Non-pigmented ciliary epithelial cell (primary cell): ENCODE results near the gene MAP2K5.
"Not testable (repeated sequence)": the region's sequence is repeated elsewhere in the genome, so short reads cannot be mapped to it uniquely, and the experiment has no call there.

Experiments
- DNase-seq: peaks from one replicate; pipeline ENCODE4 v3.0.0-alpha.2; 2010; ENCODE audit warnings: low read depth

The MAP2K5 gene

GRCh38 chr15:67601073-67601472, 58.6 kb downstream of the MAP2K5 start:
- no peak for DNase-seq

GRCh38 chr15:67603063-67603462, 60.6 kb downstream of the MAP2K5 start:
- DNase-seq: no peak

- DNase-seq: no peak
Measured at GRCh38 chr15:67605871-67606270, 63.4 kb downstream of the MAP2K5 start.

GRCh38 chr15:67606742-67607141, 64.2 kb downstream of the MAP2K5 start:
- no peak for DNase-seq

GRCh38 chr15:67607329-67607728, 64.8 kb downstream of the MAP2K5 start:
- no peak for DNase-seq

- no peak for DNase-seq
Measured at GRCh38 chr15:67607959-67608637, 65.6 kb downstream of the MAP2K5 start.

GRCh38 chr15:67608638-67608959, 66.1 kb downstream of the MAP2K5 start:
- DNase-seq: no peak

- no peak for DNase-seq
Measured at GRCh38 chr15:67611370-67612369, 69.2 kb downstream of the MAP2K5 start.

GRCh38 chr15:67613211-67613610, 70.7 kb downstream of the MAP2K5 start:
- DNase-seq: no peak

GRCh38 chr15:67613708-67614107, 71.2 kb downstream of the MAP2K5 start:
- no peak for DNase-seq

- not testable (repeated sequence) for DNase-seq
Measured at GRCh38 chr15:67615131-67615534, 72.6 kb downstream of the MAP2K5 start.

GRCh38 chr15:67618297-67618696, 75.8 kb downstream of the MAP2K5 start:
- DNase-seq: no peak

GRCh38 chr15:67622110-67622509, 79.6 kb downstream of the MAP2K5 start:
- no peak for DNase-seq

- no peak for DNase-seq
Measured at GRCh38 chr15:67632261-67632660, 89.8 kb downstream of the MAP2K5 start.

- DNase-seq: not testable (repeated sequence)
Measured at GRCh38 chr15:67635950-67636349, 93.4 kb downstream of the MAP2K5 start.

- no peak for DNase-seq
Measured at GRCh38 chr15:67639591-67639990, 97.1 kb downstream of the MAP2K5 start.

GRCh38 chr15:67641453-67641852, 99.0 kb downstream of the MAP2K5 start:
- no peak for DNase-seq

- DNase-seq: no peak
Measured at GRCh38 chr15:67646847-67647246, 104.3 kb downstream of the MAP2K5 start.

- no peak for DNase-seq
Measured at GRCh38 chr15:67652586-67652985, 110.1 kb downstream of the MAP2K5 start.

GRCh38 chr15:67660446-67660845, 117.9 kb downstream of the MAP2K5 start:
- no peak for DNase-seq

- DNase-seq: no peak
Measured at GRCh38 chr15:67660874-67661606, 118.5 kb downstream of the MAP2K5 start.

- no peak for DNase-seq
Measured at GRCh38 chr15:67670647-67671305, 128.3 kb downstream of the MAP2K5 start.
